Measurements from ENCODE around the gene DNAH14. TPM values are rescaled to one million over a fixed set of nuclear protein-coding genes. Genes with fewer than 3 reads are reported as not detected.
"Not testable (repeated sequence)": the region's sequence is repeated elsewhere in the genome, so short reads cannot be mapped to it uniquely, and the experiment has no call there.

The DNAH14 gene
- total and polyA plus RNA-seq, 2 donors (not counting 3 experiments of a cell fraction or from before 2014, with no cell fraction given): 1.5 to 7.1 TPM

- no peak for TF ChIP-seq JUN (IDR thresholded peaks at IDR 0.05; ENCODE audit: borderline replicate concordance, insufficient read depth, insufficient read length, low read depth)
- TF ChIP-seq MAX (IDR thresholded peaks at IDR 0.05; ENCODE audit: insufficient read depth, insufficient read length): no peak
- TF ChIP-seq POLR2A (IDR thresholded peaks at IDR 0.05; ENCODE audit: low read depth, low read length): no peak
- TF ChIP-seq EZH2 (IDR thresholded peaks at IDR 0.05; ENCODE audit: borderline replicate concordance, low read depth, low read length, severe bottlenecking): no peak
- no peak for TF ChIP-seq FOS (IDR thresholded peaks at IDR 0.05; ENCODE audit: borderline replicate concordance, insufficient read depth, low read length)
- no peak for TF ChIP-seq MYC (IDR thresholded peaks at IDR 0.05; ENCODE audit: low read depth, low read length)
- Histone ChIP-seq H3K4me2 (ENCODE audit: insufficient read depth, low read length) (no peak overlapping the region), H3K27me3 (ENCODE audit: control insufficient read depth in 2 of 2, insufficient read depth in 2 of 2, low read length in 2 of 2) (no peaks in the 10 kb centered on the region), H4K20me1 (replicated peaks; ENCODE audit: control insufficient read depth, extremely low read depth, insufficient read depth, low read length) (no peaks in the 10 kb centered on the region), H3K9me1 (replicated peaks; ENCODE audit: control insufficient read depth, extremely low read depth, insufficient read depth, low read length) (no peaks in the 10 kb centered on the region), H3K4me1 (ENCODE audit: control insufficient read depth, extremely low read depth, insufficient read depth, low read length) (peaks cover 10% of the 10 kb centered on the region), H3K4me3 (replicated peaks in 1 of 3; ENCODE audit: insufficient read depth in 1 of 3, low read depth in 1 of 3, low read length in 3 of 3) (no peak overlapping the region), H3K27ac (ENCODE audit: insufficient read depth, low read depth, low read length) (no peak overlapping the region), H2AFZ (ENCODE audit: low read depth, low read length) (no peak overlapping the region), H3K79me2 (ENCODE audit: control insufficient read depth, insufficient read depth, low read length) (no peaks in the 10 kb centered on the region), H3K9ac (replicated peaks; ENCODE audit: extremely low read depth, insufficient read depth, low read length) (no peak overlapping the region), H3K9me3 (replicated peaks; ENCODE audit: control insufficient read depth, insufficient read depth, low read length) (no peaks in the 10 kb centered on the region), H3K36me3 (ENCODE audit: control insufficient read depth in 2 of 2, extremely low read depth in 1 of 2, insufficient read depth in 2 of 2, low read length in 2 of 2) (no peaks in the 10 kb centered on the region)
- BruUV-seq (replicated peaks): no TSS peak
- intact Hi-C loops (cut with micrococcal nuclease) (no loop called here), dilution Hi-C loops (cut with MboI; ENCODE audit: extremely low pct_ligation_motif_present, low sequenced_read_pairs) (no loop called here)
- POLR2A ChIA-PET: no interaction called here
- DNase-seq (ENCODE audit: low read depth, low spot score): no peak
- no peak for FAIRE-seq
- CTCF ChIA-PET: no interaction called here
These were observed 230.3 kb downstream of the DNAH14 start for GRCh38 chr1:225159793-225160192.

- intact Hi-C loops (cut with micrococcal nuclease); H3K36me3 ChIP-seq (ENCODE audit: control insufficient read depth in 2 of 2, extremely low read depth in 1 of 2, insufficient read depth in 2 of 2, low read length in 2 of 2); H3K4me1 ChIP-seq (ENCODE audit: control insufficient read depth, extremely low read depth, insufficient read depth, low read length); H3K9ac ChIP-seq (replicated peaks; ENCODE audit: extremely low read depth, insufficient read depth, low read length); dilution Hi-C loops (cut with MboI; ENCODE audit: extremely low pct_ligation_motif_present, low sequenced_read_pairs); FAIRE-seq; CTCF ChIA-PET; H3K4me3 ChIP-seq (replicated peaks in 1 of 3; ENCODE audit: insufficient read depth in 1 of 3, low read depth in 1 of 3, low read length in 3 of 3); H2AFZ ChIP-seq (ENCODE audit: low read depth, low read length); H3K27ac ChIP-seq (ENCODE audit: insufficient read depth, low read depth, low read length); H3K4me2 ChIP-seq (ENCODE audit: insufficient read depth, low read length); BruUV-seq (replicated peaks); H3K79me2 ChIP-seq (ENCODE audit: control insufficient read depth, insufficient read depth, low read length); H3K9me3 ChIP-seq (replicated peaks; ENCODE audit: control insufficient read depth, insufficient read depth, low read length); DNase-seq (ENCODE audit: low read depth, low spot score); H4K20me1 ChIP-seq (replicated peaks; ENCODE audit: control insufficient read depth, extremely low read depth, insufficient read depth, low read length); H3K27me3 ChIP-seq (ENCODE audit: control insufficient read depth in 2 of 2, insufficient read depth in 2 of 2, low read length in 2 of 2); POLR2A ChIA-PET; H3K9me1 ChIP-seq (replicated peaks; ENCODE audit: control insufficient read depth, extremely low read depth, insufficient read depth, low read length): not testable (repeated sequence)
These were observed 247.9 kb downstream of the DNAH14 start for GRCh38 chr1:225177409-225177808.

All from endothelial cell of umbilical vein (primary cell).